ENCODE data around the gene CDK14.
"Not testable (repeated sequence)": the region's sequence is repeated elsewhere in the genome, so short reads cannot be mapped to it uniquely, and the experiment has no call there.

The CDK14 gene

GRCh38 chr7:90777041-90777440 is 180.9 kb downstream of the CDK14 start:
- peak; percentile 91 for FAIRE-seq
- no peak for DNase-seq (ENCODE audit: insufficient read length, low spot score)

GRCh38 chr7:90777465-90777864 is 181.3 kb downstream of the CDK14 start:
- FAIRE-seq, result no peak

GRCh38 chr7:90777886-90778285 is 181.8 kb downstream of the CDK14 start:
- DNase-seq (ENCODE audit: insufficient read length, low spot score) (no peak), FAIRE-seq (no peak)

More at GRCh38 chr7:90777465-90777864, 181.3 kb downstream of the CDK14 start:
- DNase-seq (ENCODE audit: insufficient read length, low spot score), result no peak

GRCh38 chr7:90788052-90788451 is 191.9 kb downstream of the CDK14 start:
- FAIRE-seq (no peak), DNase-seq (ENCODE audit: insufficient read length, low spot score) (no peak)

- DNase-seq (ENCODE audit: insufficient read length, low spot score) (no peak), FAIRE-seq (no peak)
These were observed 193.7 kb downstream of the CDK14 start for GRCh38 chr7:90789736-90790306.

- FAIRE-seq, result no peak
These were observed 195.5 kb downstream of the CDK14 start for GRCh38 chr7:90791596-90791995.

GRCh38 chr7:90792301-90792700 is 196.2 kb downstream of the CDK14 start:
- DNase-seq (ENCODE audit: insufficient read length, low spot score) (no peak), FAIRE-seq (no peak)

More at GRCh38 chr7:90791596-90791995, 195.5 kb downstream of the CDK14 start:
- DNase-seq (ENCODE audit: insufficient read length, low spot score), result no peak

GRCh38 chr7:90794234-90794633 is 198.1 kb downstream of the CDK14 start:
- not testable (repeated sequence) for DNase-seq (ENCODE audit: insufficient read length, low spot score); FAIRE-seq

- DNase-seq (ENCODE audit: insufficient read length, low spot score) (no peak), FAIRE-seq (no peak)
These were observed 201.5 kb downstream of the CDK14 start for GRCh38 chr7:90797596-90797995.

GRCh38 chr7:90804370-90804769 is 208.2 kb downstream of the CDK14 start:
- no peak for FAIRE-seq

GRCh38 chr7:90815552-90815951 is 219.4 kb downstream of the CDK14 start:
- DNase-seq (ENCODE audit: insufficient read length, low spot score); FAIRE-seq: not testable (repeated sequence)

More at GRCh38 chr7:90804370-90804769, 208.2 kb downstream of the CDK14 start:
- no peak for DNase-seq (ENCODE audit: insufficient read length, low spot score)

- DNase-seq (ENCODE audit: insufficient read length, low spot score), result peak; percentile 16
- FAIRE-seq, result peak; percentile 90
These were observed 220.5 kb downstream of the CDK14 start for GRCh38 chr7:90816511-90817142.

- FAIRE-seq, result no peak
- DNase-seq (ENCODE audit: insufficient read length, low spot score), result no peak
These were observed 221.0 kb downstream of the CDK14 start for GRCh38 chr7:90817151-90817550.

GRCh38 chr7:90817846-90818245 is 221.7 kb downstream of the CDK14 start:
- DNase-seq (ENCODE audit: insufficient read length, low spot score) (no peak), FAIRE-seq (no peak)

GRCh38 chr7:90818341-90818740 is 222.2 kb downstream of the CDK14 start:
- FAIRE-seq (peak; percentile 83), DNase-seq (ENCODE audit: insufficient read length, low spot score) (no peak)

- FAIRE-seq, result no peak
- no peak for DNase-seq (ENCODE audit: insufficient read length, low spot score)
These were observed 226.0 kb downstream of the CDK14 start for GRCh38 chr7:90821961-90822620.

- FAIRE-seq, result no peak
- DNase-seq (ENCODE audit: insufficient read length, low spot score), result no peak
These were observed 228.5 kb downstream of the CDK14 start for GRCh38 chr7:90824386-90825307.

GRCh38 chr7:90825779-90826178 is 229.7 kb downstream of the CDK14 start:
- DNase-seq (ENCODE audit: insufficient read length, low spot score) (no peak), FAIRE-seq (no peak)

GRCh38 chr7:90828601-90829000 is 232.5 kb downstream of the CDK14 start:
- DNase-seq (ENCODE audit: insufficient read length, low spot score) (no peak), FAIRE-seq (no peak)

GRCh38 chr7:90830308-90830707 is 234.2 kb downstream of the CDK14 start:
- FAIRE-seq (no peak), DNase-seq (ENCODE audit: insufficient read length, low spot score) (no peak)

- no peak for FAIRE-seq
- no peak for DNase-seq (ENCODE audit: insufficient read length, low spot score)
These were observed 236.6 kb downstream of the CDK14 start for GRCh38 chr7:90832726-90833125.
